Astrocyte (in vitro differentiated cells and primary cell): Measurements from ENCODE around the gene IGSF23.

Experiments
- EZH2 ChIP-seq: IDR thresholded peaks from 2 replicates; pipeline ENCODE4 v1.6.1; 2012; ENCODE audit warnings: mild to moderate bottlenecking, low read length, inconsistent platforms; ENCODE audit not compliant: insufficient read depth
- TF ChIP-seq, protein P1 (sequence below): IDR thresholded peaks from 2 replicates; pipeline ENCODE4 v1.5.1; 2011; ENCODE audit warnings: low read depth, mild to moderate bottlenecking, inconsistent platforms, low read length, moderate library complexity; ENCODE audit not compliant: insufficient read depth

DNA sequence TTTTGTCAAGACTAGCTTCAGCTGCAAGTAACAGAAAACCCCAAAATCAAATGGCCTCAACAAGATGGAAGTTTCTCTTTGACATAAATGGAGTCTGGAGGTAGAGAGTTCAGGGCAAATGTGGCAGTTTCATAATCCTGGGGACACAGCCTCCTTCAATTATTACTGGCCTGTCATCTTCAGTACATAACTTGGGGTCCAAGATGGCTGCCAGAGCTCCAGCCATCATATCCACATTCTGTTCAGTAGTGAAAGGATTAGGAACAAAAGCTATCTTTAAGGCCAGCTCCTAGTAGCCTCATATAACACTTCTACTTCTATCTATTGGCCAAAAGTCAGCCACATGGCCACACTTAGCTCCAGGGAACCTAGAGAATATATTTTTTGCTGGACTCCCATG is 15.0 kb upstream of the IGSF23 start:
- TF ChIP-seq, protein P1, sequence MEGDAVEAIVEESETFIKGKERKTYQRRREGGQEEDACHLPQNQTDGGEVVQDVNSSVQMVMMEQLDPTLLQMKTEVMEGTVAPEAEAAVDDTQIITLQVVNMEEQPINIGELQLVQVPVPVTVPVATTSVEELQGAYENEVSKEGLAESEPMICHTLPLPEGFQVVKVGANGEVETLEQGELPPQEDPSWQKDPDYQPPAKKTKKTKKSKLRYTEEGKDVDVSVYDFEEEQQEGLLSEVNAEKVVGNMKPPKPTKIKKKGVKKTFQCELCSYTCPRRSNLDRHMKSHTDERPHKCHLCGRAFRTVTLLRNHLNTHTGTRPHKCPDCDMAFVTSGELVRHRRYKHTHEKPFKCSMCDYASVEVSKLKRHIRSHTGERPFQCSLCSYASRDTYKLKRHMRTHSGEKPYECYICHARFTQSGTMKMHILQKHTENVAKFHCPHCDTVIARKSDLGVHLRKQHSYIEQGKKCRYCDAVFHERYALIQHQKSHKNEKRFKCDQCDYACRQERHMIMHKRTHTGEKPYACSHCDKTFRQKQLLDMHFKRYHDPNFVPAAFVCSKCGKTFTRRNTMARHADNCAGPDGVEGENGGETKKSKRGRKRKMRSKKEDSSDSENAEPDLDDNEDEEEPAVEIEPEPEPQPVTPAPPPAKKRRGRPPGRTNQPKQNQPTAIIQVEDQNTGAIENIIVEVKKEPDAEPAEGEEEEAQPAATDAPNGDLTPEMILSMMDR = no peak
- TF ChIP-seq EZH2 = no peak
